ENCODE results near the gene FAM151A.

DNA sequence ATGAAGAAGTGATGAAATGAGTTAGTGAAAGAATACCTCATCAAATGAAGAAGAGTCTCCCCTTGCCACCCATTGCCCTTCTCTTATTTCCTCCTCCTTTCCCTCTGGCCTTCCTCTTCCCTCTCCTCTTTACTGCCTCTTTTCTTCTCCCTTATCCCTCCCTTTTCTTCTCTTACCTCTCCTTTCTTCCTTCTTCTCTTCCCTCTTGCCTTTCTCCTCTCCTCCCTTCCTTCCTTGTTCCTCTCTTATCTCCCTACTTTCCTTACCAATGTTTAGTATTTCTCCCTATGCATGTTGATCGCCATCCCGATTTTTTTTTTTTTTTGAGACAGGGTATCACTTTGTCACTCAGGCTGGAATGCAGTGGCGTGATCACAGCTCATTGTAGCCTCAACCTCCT is 27.1 kb upstream of the FAM151A start:
- no peak for TF ChIP-seq EZH2 (IDR thresholded peaks at IDR 0.05; ENCODE audit: borderline replicate concordance)
- TF ChIP-seq, protein P1, sequence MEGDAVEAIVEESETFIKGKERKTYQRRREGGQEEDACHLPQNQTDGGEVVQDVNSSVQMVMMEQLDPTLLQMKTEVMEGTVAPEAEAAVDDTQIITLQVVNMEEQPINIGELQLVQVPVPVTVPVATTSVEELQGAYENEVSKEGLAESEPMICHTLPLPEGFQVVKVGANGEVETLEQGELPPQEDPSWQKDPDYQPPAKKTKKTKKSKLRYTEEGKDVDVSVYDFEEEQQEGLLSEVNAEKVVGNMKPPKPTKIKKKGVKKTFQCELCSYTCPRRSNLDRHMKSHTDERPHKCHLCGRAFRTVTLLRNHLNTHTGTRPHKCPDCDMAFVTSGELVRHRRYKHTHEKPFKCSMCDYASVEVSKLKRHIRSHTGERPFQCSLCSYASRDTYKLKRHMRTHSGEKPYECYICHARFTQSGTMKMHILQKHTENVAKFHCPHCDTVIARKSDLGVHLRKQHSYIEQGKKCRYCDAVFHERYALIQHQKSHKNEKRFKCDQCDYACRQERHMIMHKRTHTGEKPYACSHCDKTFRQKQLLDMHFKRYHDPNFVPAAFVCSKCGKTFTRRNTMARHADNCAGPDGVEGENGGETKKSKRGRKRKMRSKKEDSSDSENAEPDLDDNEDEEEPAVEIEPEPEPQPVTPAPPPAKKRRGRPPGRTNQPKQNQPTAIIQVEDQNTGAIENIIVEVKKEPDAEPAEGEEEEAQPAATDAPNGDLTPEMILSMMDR (IDR thresholded peaks at IDR 0.05; ENCODE audit: poor library complexity) = no peak
- no peak for TF ChIP-seq EZH2phosphoT487 (IDR thresholded peaks at IDR 0.05; ENCODE audit: low read depth, severe bottlenecking, unreplicated experiment)
